ENCODE data around the gene GPR50.

DNA sequence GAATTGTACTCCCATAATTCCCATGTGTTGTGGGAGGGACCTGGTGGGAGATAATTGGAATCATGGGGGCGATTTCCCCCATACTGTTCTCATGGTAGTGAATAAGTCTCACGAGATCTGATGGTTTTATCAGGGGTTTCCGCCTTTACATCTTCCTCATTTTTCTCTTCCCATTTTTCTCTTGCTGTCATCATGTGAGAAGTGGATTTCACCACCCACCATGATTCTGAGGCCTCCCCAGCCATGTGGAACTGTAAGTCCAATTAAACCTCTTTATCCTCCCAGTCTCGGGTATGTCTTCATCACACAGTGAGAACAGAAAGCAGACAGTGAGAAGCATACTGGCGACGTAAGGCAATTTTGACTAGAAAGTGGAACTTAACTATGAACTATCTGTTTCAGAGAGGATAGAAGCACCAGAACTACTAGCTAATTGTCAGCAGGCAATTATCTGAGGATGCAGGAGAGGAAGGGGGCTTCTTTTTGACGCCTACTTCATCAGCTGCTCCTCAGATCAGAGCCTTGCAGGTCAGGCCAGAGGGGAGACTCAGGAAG lies 8.5 kb upstream of the GPR50 start:
- TF ChIP-seq JUN (IDR thresholded peaks at IDR 0.05; ENCODE audit: low read depth, low read length): no peak
- no peak for TF ChIP-seq POLR2A (IDR thresholded peaks at IDR 0.05; ENCODE audit: control extremely low read depth in 1 of 2, low read depth in 2 of 2, low read length in 2 of 2)
- TF ChIP-seq, protein P1, sequence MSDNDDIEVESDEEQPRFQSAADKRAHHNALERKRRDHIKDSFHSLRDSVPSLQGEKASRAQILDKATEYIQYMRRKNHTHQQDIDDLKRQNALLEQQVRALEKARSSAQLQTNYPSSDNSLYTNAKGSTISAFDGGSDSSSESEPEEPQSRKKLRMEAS (IDR thresholded peaks at IDR 0.05): no peak
- no peak for TF ChIP-seq SUZ12 (IDR thresholded peaks at IDR 0.05; ENCODE audit: low read length)
- TF ChIP-seq, protein P2, sequence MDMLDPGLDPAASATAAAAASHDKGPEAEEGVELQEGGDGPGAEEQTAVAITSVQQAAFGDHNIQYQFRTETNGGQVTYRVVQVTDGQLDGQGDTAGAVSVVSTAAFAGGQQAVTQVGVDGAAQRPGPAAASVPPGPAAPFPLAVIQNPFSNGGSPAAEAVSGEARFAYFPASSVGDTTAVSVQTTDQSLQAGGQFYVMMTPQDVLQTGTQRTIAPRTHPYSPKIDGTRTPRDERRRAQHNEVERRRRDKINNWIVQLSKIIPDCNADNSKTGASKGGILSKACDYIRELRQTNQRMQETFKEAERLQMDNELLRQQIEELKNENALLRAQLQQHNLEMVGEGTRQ (IDR thresholded peaks at IDR 0.05; ENCODE audit: low read length): no peak
